ENCODE results near the gene RCL1. TPM values are rescaled to one million over a fixed set of nuclear protein-coding genes. Genes with fewer than 3 reads are reported as not detected.
A peak's percentile ranks its signal among the peaks of the same experiment; 100 is the strongest.
"Not testable (repeated sequence)": the region's sequence is repeated elsewhere in the genome, so short reads cannot be mapped to it uniquely, and the experiment has no call there.

Gene RCL1, protein sequence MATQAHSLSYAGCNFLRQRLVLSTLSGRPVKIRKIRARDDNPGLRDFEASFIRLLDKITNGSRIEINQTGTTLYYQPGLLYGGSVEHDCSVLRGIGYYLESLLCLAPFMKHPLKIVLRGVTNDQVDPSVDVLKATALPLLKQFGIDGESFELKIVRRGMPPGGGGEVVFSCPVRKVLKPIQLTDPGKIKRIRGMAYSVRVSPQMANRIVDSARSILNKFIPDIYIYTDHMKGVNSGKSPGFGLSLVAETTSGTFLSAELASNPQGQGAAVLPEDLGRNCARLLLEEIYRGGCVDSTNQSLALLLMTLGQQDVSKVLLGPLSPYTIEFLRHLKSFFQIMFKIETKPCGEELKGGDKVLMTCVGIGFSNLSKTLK
- 7.9 and 10.6 TPM in 2 replicates for total RNA-seq (2014; rRNA removed; shearing (Covaris generic))

DNA sequence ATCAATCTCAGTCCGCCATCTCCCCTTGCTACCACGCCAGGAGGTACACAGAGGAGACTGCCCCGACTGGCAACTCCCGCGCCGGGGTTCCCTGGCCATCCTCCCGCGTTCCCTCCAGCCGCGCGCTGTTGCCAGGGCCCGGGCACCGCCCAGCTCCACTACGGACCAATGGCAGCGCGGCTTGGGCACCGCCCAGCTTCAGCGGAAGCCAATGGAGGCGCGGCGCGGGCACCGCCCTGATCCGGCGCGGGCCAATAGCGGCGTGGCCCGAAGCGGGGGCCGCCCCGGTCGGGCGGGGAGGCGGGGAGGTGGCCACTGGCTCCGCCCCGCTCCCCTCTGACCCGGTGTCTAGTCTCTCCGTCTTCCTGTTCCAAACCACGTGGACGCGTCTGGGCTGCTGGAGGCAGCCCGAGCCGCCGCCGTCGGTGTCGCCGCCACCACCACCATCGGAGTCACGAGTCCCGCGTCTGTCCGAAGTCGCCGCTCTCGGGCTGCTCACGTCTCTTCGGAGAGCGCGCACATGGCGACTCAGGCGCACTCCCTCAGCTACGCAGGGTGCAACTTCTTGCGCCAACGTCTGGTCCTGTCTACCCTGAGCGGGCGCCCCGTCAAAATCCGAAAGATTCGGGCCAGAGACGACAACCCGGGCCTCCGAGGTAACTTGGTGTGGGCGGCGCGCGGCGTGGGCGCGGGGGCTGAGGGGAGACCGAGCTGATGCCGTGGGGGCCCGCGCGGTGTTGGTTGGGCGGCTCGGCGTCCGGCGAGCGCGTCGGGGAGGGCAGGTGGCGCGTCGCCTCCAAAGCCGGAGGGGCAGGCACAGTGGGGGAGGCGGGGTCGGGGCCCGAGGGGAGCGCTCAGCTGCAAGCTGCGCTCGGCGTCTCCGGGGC is at the start of gene RCL1:
TSS of gene RCL1 (plus strand) at position 373 of the 887 bp plus-strand sequence. CDS start at position 521, 148 bp downstream.
- DNase-seq (ENCODE audit: low spot score), result peak; percentile 81

DNA sequence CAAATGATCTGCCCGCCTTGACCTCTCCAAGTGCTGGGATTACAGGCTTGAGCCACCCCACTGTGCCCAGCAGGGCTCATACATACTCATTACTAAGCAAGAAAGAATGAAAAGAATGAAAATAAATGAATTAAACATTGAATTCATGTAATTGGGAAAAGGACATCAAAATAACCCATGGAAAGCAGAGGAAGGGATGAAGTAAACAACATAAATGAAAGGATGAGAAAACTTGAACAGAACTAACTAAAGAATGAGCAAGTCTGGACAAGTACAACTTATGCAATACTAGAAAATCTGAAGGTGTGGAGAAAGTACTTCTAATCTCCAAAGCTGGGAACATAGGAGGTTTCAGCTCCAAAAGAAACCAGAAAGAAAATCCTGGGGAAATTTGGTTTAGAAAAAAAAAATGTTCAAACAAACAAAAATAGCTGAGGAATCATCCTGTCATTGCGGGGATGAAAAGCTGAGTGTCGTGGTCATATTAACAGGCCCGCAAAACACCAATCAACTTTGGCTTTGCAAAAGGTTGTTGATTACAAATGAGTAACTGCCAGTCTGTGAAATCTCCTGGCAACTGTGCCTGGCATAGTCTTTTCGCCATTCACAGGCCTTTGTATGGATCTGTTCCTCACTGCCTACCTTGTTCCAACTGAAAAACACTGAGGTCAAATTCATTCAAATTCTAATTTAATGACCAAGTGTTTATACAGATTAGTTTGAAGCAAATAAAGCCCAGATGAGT is 49.4 kb upstream of the RCL1 start:
- DNase-seq (ENCODE audit: low spot score), result no peak

- DNase-seq (ENCODE audit: low spot score), result no peak
Measured at GRCh38 chr9:4746278-4747030, 46.3 kb upstream of the RCL1 start.

DNA sequence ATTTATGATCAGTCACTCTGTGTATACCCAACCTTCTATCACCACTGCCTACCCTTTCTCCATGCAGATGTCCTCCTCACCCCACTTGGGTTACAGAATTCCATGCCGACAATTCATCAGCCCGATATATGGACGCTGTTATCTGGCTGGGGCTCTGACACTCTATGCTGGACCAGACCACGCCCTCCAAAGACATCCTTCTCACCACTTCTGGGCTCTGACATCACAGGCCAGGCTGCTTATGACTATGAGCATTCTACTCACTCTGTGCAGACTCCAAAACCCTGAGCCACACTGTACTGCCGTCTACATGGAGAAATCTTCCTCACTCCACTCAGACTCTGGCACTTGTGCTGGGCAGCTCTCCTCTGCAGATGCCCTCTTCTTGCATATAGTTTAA is 44.1 kb upstream of the RCL1 start:
- DNase-seq (ENCODE audit: low spot score), result no peak

GRCh38 chr9:4750023-4750673 is 42.6 kb upstream of the RCL1 start:
- DNase-seq (ENCODE audit: low spot score), result no peak

GRCh38 chr9:4754530-4754929 is 38.2 kb upstream of the RCL1 start:
- DNase-seq (ENCODE audit: low spot score), result not testable (repeated sequence)

DNA sequence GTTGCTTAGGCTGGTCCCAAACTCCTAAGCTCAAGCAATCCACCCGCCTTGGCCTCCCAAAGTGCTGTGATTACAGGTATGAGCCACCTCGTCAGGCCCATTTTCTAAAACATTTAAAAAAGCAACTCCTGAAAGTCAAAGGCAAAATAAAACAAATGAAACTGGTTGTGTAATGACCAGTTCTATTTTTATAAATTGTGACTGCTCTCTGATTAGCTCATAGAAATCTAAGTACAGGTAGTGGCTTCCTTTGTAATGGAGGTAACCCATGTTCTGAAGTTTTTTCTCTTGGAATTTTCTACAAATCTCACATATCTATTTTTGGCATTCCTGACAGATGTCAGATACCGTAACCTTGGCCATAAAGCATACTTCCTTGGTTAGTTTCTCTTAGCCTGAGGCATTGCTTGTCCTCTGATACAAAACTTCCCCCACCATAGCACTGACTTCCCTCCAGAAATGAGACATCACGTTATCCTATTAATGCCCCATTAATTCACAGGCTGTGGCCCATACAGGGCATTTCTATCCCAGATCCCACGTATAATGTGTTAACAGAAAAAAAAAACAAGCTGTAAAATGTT is 37.6 kb upstream of the RCL1 start:
- no peak for DNase-seq (ENCODE audit: low spot score)

- DNase-seq (ENCODE audit: low spot score), result no peak
Measured at GRCh38 chr9:4756420-4756819, 36.3 kb upstream of the RCL1 start.

DNA sequence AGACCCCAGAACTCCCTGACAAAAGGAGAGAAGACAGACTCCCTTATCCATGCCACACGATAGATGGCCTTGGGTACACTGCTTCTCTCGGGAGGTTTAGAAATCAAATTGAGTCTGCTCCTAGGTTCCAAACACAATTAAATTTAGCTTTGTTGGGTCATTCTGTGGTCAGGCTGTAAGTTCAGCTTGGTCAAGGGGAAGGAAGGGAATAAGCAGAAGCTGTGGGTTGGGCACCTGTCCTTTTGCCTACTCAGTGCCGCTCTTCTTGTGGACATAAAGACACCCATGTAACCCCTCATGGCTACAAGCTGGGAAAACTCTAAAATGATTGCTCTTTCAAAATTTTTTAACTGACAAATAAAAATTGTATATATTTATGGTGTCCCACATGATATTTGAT is 32.6 kb upstream of the RCL1 start:
- DNase-seq (ENCODE audit: low spot score), result no peak

- peak; percentile 49 for DNase-seq (ENCODE audit: low spot score)
Measured at GRCh38 chr9:4762108-4762885, 30.4 kb upstream of the RCL1 start.

GRCh38 chr9:4762886-4763541 is 29.7 kb upstream of the RCL1 start:
- no peak for DNase-seq (ENCODE audit: low spot score)

- no peak for DNase-seq (ENCODE audit: low spot score)
Measured at GRCh38 chr9:4764033-4764432, 28.7 kb upstream of the RCL1 start.

GRCh38 chr9:4768681-4769080 is 24.1 kb upstream of the RCL1 start:
- no peak for DNase-seq (ENCODE audit: low spot score)

GRCh38 chr9:4769321-4770080 is 23.2 kb upstream of the RCL1 start:
- DNase-seq (ENCODE audit: low spot score), result peak; percentile 49

- no peak for DNase-seq (ENCODE audit: low spot score)
Measured at GRCh38 chr9:4771788-4772187, 21.0 kb upstream of the RCL1 start.

DNA sequence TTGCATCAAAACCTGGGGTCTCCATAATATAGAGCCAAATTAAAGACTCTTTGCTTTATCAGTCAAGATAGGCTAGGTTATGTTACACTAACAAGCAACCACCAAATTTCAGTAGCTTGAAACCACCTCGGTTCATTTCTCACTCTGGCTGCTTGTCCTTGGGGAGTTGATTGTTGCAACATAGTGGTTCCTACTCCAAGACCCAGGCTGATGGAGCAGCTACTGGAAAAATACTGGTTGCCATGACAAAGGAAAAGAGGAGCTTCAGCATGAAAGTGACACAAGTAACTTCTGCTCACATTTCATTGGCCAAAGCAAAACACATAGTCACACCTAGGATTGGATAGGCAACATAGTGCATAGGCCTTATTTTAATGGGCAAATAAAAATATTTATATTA is 18.5 kb upstream of the RCL1 start:
- DNase-seq (ENCODE audit: low spot score), result no peak

DNA sequence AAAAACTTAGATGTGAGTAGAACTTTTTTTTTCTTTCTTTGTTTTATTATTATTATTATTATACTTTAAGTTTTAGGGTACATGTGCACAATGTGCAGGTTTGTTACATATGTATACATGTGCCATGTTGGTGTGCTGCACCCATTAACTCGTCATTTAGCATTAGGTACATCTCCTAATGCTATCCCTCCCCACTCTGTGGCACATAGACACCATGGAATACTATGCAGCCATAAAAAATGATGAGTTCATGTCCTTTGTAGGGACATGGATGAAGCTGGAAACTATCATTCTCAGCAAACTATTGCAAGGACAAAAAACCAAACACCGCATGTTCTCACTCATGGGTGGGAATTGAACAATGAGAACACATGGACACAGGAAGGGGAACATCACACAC is 17.8 kb upstream of the RCL1 start:
- DNase-seq (ENCODE audit: low spot score), result not testable (repeated sequence)

- DNase-seq (ENCODE audit: low spot score), result no peak
Measured at GRCh38 chr9:4780651-4781050, 12.1 kb upstream of the RCL1 start.
